Skeletal muscle tissue (tissue), 4 donors: Measurements from ENCODE around the gene SUGP1. TPM values are rescaled to one million over a fixed set of nuclear protein-coding genes. Genes with fewer than 3 reads are reported as not detected.
A peak's percentile ranks its signal among the peaks of the same experiment; 100 is the strongest.

Experiments
- H3K27ac ChIP-seq: one replicate; pipeline ENCODE4 v1.7.0; 2013; ENCODE audit warnings: mild to moderate bottlenecking, low read depth, low read length, inconsistent platforms
- H3K27me3 ChIP-seq, 3 donors: one replicate each; pipeline ENCODE4 v1.7.0; 2013; ENCODE audit warnings: low read length in 3 of 3; ENCODE audit not compliant: control insufficient read depth in 3 of 3, insufficient read depth in 3 of 3
- H3K36me3 ChIP-seq, 3 donors: one replicate each; pipeline ENCODE4 v1.7.0; 2013; ENCODE audit warnings: low read length in 3 of 3; ENCODE audit not compliant: control insufficient read depth in 3 of 3, insufficient read depth in 3 of 3
- H3K4me1 ChIP-seq, 3 donors: one replicate each; pipeline ENCODE4 v1.7.0; 2013; ENCODE audit warnings: low read length in 3 of 3, mild to moderate bottlenecking in 3 of 3; ENCODE audit not compliant: control insufficient read depth in 3 of 3, insufficient read depth in 3 of 3
- H3K4me3 ChIP-seq, 3 donors: one replicate each; pipeline ENCODE4 v1.7.0; 2013; ENCODE audit warnings: low read length in 3 of 3
- H3K9ac ChIP-seq, 3 donors: one replicate each; pipeline ENCODE4 v1.7.0; 2013; ENCODE audit warnings: low read length in 3 of 3, mild to moderate bottlenecking in 3 of 3, moderate library complexity in 2 of 3, low read depth in 1 of 3
- H3K9me3 ChIP-seq, 3 donors: one replicate each; pipeline ENCODE4 v1.7.0; 2013; ENCODE audit warnings: low read length in 3 of 3; ENCODE audit not compliant: control insufficient read depth in 3 of 3
- total RNA-seq: library from RNA; depleted of rRNA; stranded (reverse); fragments of >200 nt; gene quantifications from one replicate; pipeline ENCODE4 v1.2.3, GENCODE V29; 2014
- donor health status: Osteomylitis.

Gene SUGP1
- total RNA-seq = 13.6 TPM

- Histone ChIP-seq H3K36me3 (peaks cover 11 to 27% (median 13%) of the 10 kb centered on the region in 3 donors), H3K27me3 (no peaks in the 10 kb centered on the region), H3K9ac (peak within 1 kb of the TSS; percentile 98 to 100 (median 99)), H3K27ac (peak within 1 kb of the TSS; percentile 97), H3K4me1 (peaks cover 42 to 55% (median 46%) of the 10 kb centered on the region in 3 donors), H3K9me3 (no peaks in the 10 kb centered on the region), H3K4me3 (peak within 1 kb of the TSS; percentile 95 to 98 (median 96))
Measured at GRCh38 chr19:19320361-19321140, at the start of gene SUGP1, which contains the start of gene MAU2. Gene SUGP1, minus strand, starts transcription at chr19:19320509. Its CDS starts 13 bp downstream, at chr19:19320496. Gene MAU2, plus strand, starts transcription at chr19:19320829. Its CDS starts 31 bp downstream, at chr19:19320860.

DNA sequence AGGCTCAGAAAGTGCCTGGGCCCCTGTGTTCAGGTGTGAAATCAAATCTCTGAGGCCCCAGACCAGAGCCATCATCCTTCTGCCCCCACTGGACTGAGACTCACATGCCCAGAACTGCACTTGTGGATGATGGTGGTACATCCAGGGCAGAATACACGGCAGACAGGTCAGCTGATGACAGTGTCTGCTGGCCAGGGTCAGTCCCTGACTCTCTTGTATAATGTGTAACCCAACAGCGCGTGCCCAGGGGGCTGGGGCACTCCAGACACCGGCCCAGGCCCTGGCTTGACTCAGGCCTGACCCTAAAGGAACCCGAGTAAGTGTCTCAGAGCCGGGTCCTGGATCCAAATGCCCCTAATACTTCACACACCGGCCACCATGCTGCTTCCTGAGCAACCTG, 47.8 kb upstream of the SUGP1 start:
- Histone ChIP-seq H3K4me1 (peaks cover 8 to 12% (median 9%) of the 10 kb centered on the region in 3 donors), H3K9ac (no peak overlapping the region), H3K4me3 (no peak overlapping the region), H3K9me3 (no peaks in the 10 kb centered on the region), H3K27ac (no peak overlapping the region), H3K36me3 (no peaks in the 10 kb centered on the region), H3K27me3 (no peaks in the 10 kb centered on the region)

GRCh38 chr19:19366434-19367396, 46.4 kb upstream of the SUGP1 start:
- no peaks in the 10 kb centered on the region for H3K27me3 ChIP-seq
- H3K4me1 ChIP-seq = peaks cover 7 to 9% (median 8%) of the 10 kb centered on the region in 3 donors
- peak overlapping the region in 2 of 3 donors; percentile 10 to 33 for H3K9ac ChIP-seq
- H3K27ac ChIP-seq = no peak overlapping the region
- H3K9me3 ChIP-seq = no peaks in the 10 kb centered on the region
- H3K4me3 ChIP-seq = peak overlapping the region in 1 of 3 donors; percentile 13
- H3K36me3 ChIP-seq = no peaks in the 10 kb centered on the region

- Histone ChIP-seq H3K9me3 (no peaks in the 10 kb centered on the region), H3K27ac (no peak overlapping the region), H3K27me3 (no peaks in the 10 kb centered on the region), H3K4me1 (peaks cover 8 to 13% (median 13%) of the 10 kb centered on the region in 3 donors), H3K9ac (no peak overlapping the region), H3K36me3 (peaks cover 9 to 16% (median 12%) of the 10 kb centered on the region in 3 donors), H3K4me3 (no peak overlapping the region)
Measured at GRCh38 chr19:19362075-19362474, 41.8 kb upstream of the SUGP1 start.

DNA sequence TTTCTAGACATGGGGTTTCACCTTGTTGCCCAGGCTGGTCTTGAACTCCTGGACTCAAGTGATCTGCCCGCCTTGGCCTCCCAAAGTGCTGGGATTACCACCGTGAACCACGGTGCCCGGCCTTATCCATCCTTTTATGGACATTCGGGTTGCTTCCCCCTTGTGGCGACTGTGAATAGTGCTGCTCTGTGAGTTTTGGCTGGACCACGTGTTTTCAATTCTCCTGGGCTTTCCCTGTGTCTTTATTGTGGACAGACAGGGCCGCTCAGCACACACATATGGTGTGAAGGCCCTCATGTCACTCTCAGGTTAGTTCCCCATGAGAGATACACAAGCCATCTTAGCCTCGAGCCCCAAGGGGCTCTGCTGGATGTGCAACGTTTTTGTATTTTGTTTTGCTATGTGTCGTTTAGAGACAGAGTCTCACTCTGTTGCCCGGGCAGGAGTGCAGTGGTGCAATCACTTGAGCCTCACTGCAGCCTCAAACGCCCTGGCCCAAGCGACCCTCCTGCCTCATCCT, 40.8 kb upstream of the SUGP1 start:
- no peaks in the 10 kb centered on the region for H3K9me3 ChIP-seq
- no peak overlapping the region for H3K4me3 ChIP-seq
- H3K9ac ChIP-seq = no peak overlapping the region
- no peaks in the 10 kb centered on the region for H3K27me3 ChIP-seq
- no peak overlapping the region for H3K27ac ChIP-seq
- peaks cover 18 to 24% (median 21%) of the 10 kb centered on the region in 3 donors for H3K36me3 ChIP-seq
- H3K4me1 ChIP-seq = peaks cover 5 to 10% (median 8%) of the 10 kb centered on the region in 3 donors

GRCh38 chr19:19356901-19357566, 36.7 kb upstream of the SUGP1 start:
- Histone ChIP-seq H3K4me3 (no peak overlapping the region), H3K27me3 (no peaks in the 10 kb centered on the region), H3K27ac (no peak overlapping the region), H3K9ac (no peak overlapping the region), H3K36me3 (peaks cover 59 to 65% (median 62%) of the 10 kb centered on the region in 3 donors), H3K9me3 (no peaks in the 10 kb centered on the region), H3K4me1 (peaks cover 0 to 6% (median 4%) of the 10 kb centered on the region in 3 donors)

DNA sequence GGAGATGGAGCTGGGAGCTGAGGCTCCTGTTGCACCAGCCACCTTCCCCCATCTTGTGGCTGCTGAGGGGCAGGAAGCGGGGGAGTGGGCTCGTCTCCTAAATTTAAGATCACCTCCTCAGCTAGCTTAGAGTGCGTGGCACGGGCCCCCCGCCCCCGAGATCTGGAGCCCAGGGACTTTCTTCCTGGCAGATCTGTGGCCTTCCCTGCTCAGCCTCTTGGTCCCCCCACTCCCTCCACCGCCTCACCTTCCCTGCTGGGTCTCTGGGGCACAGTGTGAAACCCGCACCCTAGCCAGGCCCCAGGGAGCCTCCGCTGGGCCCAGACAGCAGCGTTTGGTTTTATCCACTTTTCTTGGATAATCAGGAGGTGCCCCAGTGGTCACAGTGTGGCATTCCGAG, 36.2 kb upstream of the SUGP1 start:
- no peak overlapping the region for H3K9ac ChIP-seq
- peaks cover 0 to 6% (median 4%) of the 10 kb centered on the region in 3 donors for H3K4me1 ChIP-seq
- no peaks in the 10 kb centered on the region for H3K9me3 ChIP-seq
- no peaks in the 10 kb centered on the region for H3K27me3 ChIP-seq
- H3K4me3 ChIP-seq = no peak overlapping the region
- H3K27ac ChIP-seq = no peak overlapping the region
- peaks cover 59 to 67% (median 64%) of the 10 kb centered on the region in 3 donors for H3K36me3 ChIP-seq

DNA sequence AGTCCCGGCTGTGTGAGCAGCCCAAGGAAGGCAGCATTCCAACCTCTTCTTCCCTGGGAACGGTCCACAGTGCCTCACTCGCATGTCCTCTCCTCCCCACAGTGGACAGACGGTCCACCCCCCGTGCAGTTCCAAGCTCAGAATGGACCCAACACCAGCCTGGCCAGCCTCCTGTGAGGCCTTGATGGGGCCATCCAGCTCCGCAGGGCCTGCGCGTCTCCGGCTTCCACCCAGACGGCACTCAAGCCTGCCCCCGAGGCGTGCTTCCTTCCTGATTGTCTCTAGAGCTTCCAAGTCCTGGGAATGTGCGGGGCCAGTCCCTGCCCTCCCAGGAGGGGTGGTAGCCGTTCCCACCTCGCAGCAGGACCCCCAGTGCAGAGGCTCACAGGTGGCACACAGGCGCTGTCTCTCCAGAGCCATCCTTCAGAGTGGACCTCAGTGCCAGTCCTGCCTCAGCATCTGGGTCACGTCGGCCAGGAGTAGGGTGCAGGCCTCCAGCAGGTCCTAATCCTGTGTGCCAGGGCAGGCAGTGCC, 35.4 kb upstream of the SUGP1 start:
- Histone ChIP-seq H3K36me3 (peaks cover 59 to 69% (median 67%) of the 10 kb centered on the region in 3 donors), H3K27ac (no peak overlapping the region), H3K27me3 (no peaks in the 10 kb centered on the region), H3K4me3 (no peak overlapping the region), H3K9ac (no peak overlapping the region), H3K9me3 (no peaks in the 10 kb centered on the region), H3K4me1 (no peaks in the 10 kb centered on the region)

DNA sequence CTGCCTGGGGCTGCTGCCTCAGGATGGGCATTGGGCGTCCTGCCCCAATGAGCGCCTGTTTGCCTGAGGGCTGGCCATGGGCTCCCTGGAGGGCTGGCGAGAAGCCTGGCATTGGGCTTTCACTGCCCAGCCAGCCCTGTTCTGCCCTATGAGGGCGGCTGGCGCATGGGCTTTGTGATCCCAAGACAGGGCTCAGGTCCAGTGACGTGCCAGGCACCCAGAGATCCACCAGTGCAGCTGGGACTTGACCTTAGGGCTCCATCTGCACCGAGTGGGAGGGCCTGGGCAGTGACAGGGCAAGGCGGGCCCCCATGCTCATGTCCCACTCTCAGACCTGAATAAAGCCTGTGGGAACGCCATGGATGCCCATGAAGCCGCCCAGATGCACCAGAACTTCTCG, 34.6 kb upstream of the SUGP1 start:
- Histone ChIP-seq H3K9me3 (no peaks in the 10 kb centered on the region), H3K4me1 (no peaks in the 10 kb centered on the region), H3K27me3 (no peaks in the 10 kb centered on the region), H3K27ac (no peak overlapping the region), H3K4me3 (no peak overlapping the region), H3K36me3 (peaks cover 59 to 69% (median 67%) of the 10 kb centered on the region in 3 donors), H3K9ac (no peak overlapping the region)
